Body of pancreas (tissue), 4 donors: ENCODE results near the gene GTF2E1. TPM values are rescaled to one million over a fixed set of nuclear protein-coding genes. Genes with fewer than 3 reads are reported as not detected.

ENCODE experiments used
- ATAC-seq: fragments of 150-250 bp; one replicate; pipeline ENCODE4 v1.9.1; 2016
- DNase-seq, 4 donors: peaks; one replicate each; pipeline ENCODE4 v3.0.0-alpha.2; 2019
- H3K27ac ChIP-seq, 4 donors: fragments of 200-600 bp; sonication (generic); 1 replicate in 3 of 4; 2 replicates in 1 of 4; pipeline versions ENCODE4 v1.5.1 to v1.6.1; 2016 to 2019; ENCODE audit warnings: mild to moderate bottlenecking in 1 of 4, mixed read lengths in 1 of 4, moderate library complexity in 1 of 4
- H3K27me3 ChIP-seq, 2 donors: fragments of 200-600 bp; sonication (generic); one replicate each; pipeline ENCODE4 v1.6.0; 2016; ENCODE audit warnings: mild to moderate bottlenecking in 1 of 2
- H3K36me3 ChIP-seq, 2 donors: fragments of 200-600 bp; sonication (generic); replicated peaks in 1 of 2; 2 replicates each; pipeline ENCODE4 v1.5.1; 2016; ENCODE audit warnings: low read depth in 2 of 2; ENCODE audit not compliant: insufficient read depth in 1 of 2
- H3K4me1 ChIP-seq: fragments of 200-600 bp; sonication (generic); one replicate; pipeline ENCODE4 v1.6.0; 2016
- H3K4me3 ChIP-seq, 2 donors: fragments of 200-600 bp; sonication (generic); 1 replicate in 1 of 2; 2 replicates in 1 of 2; pipeline ENCODE4 v1.5.1; 2016 to 2019
- H3K9me3 ChIP-seq, 3 donors: fragments of 200-600 bp; sonication (generic); 1 replicate in 2 of 3; 2 replicates in 1 of 3; pipeline ENCODE4 v1.5.1; 2016
- POLR2A ChIP-seq, 3 donors: fragments of 450-650 bp; IDR thresholded peaks; one replicate each; pipeline ENCODE4 v1.6.1; 2016; ENCODE audit warnings: antibody characterized with exemption in 3 of 3, mild to moderate bottlenecking in 2 of 3
- WGBS, 2 donors: methylation state at CpG; one replicate each; pipeline ENCODE4 v1.1.5; 2017; 5-methylcytosine and 5-hydroxymethylcytosine counted together
- intact Hi-C: fragments of 100-400 bp; cut with DNase I; formaldehyde crosslinking; loops from one replicate; pipeline ENCODE4 v1.15.1; 2023
- total RNA-seq, 2 donors: library from RNA; depleted of rRNA; stranded (reverse); fragments of >200 nt; gene quantifications; one replicate each; pipeline ENCODE4 v1.1.0, GENCODE V29; 2016
- TF ChIP-seq, protein P1 (sequence below), 7 experiments: fragments of 450-650 bp in 4 of 7; fragments of 200-600 bp in 3 of 7; sonication (generic) in 3 of 7; IDR thresholded peaks; one replicate each; pipeline ENCODE4 v1.5.1; 2016 to 2019; ENCODE audit warnings: antibody characterized with exemption in 7 of 7

Gene GTF2E1
- total RNA-seq, 2 donors from 2014 or later: 3.6 to 5.9 TPM

DNA sequence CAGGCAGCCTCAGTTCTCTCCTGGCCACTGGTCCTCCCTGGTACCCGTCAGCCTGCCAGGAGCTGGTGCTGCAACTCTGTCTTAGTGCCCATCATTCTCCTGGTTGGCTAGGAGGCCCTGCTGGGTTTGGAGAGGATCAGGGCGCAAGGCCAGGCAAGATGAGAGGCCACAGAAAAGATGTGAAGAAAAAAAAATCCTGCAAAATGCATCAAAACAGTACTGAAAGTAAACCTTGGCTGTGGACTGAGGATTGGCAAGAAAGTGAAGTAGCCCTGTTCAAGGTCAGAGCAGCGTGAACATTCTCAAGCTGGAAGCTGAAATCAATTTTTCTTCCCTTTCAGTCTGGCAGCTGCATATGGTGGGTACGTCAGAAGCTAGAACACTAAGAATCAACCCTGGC, 74.2 kb downstream of the GTF2E1 start:
- no peaks in the 10 kb centered on the region for H3K36me3 ChIP-seq
- TF ChIP-seq POLR2A (IDR thresholded peaks at IDR 0.05): no peak
- WGBS, 2 donors: 30 to 35% methylated on average over 4 of the region's 4 CpGs
- no peaks in the 10 kb centered on the region for H3K9me3 ChIP-seq
- peak; percentile 12 to 64 (median 37) for DNase-seq
- no peaks in the 10 kb centered on the region for H3K27me3 ChIP-seq
- intact Hi-C loops: no loop called here
- peak overlapping the region in 1 of 4 donors; percentile 46 for H3K27ac ChIP-seq
- H3K4me1 ChIP-seq: peaks cover 6% of the 10 kb centered on the region
- no peak overlapping the region for H3K4me3 ChIP-seq
- peak; percentile 67 for ATAC-seq

DNA sequence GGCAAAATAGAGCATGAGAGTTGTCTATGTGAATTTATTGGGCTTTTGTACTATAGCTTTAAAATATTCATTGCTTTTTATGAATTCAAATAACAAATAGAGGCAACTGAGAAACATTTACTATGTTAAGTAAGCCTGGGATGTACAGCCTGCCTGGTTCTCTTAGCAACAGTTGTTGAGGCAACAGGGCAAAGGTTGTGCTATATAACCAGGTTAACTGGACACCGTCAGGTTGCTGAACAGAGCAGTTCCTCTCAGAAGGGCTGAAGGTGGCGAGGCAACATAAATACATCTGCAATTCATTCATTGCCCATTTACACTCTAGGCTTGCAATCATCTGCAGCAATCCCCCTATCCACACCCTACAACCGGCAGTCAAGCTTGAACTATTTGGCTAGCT, 78.2 kb downstream of the GTF2E1 start:
- 82 to 84% methylated on average over 3 of the region's 3 CpGs for WGBS, 2 donors
- no peaks in the 10 kb centered on the region for H3K36me3 ChIP-seq
- no peak overlapping the region for H3K4me3 ChIP-seq
- intact Hi-C loops: no loop called here
- peaks cover 6% of the 10 kb centered on the region for H3K4me1 ChIP-seq
- TF ChIP-seq POLR2A (IDR thresholded peaks at IDR 0.05): no peak
- no peaks in the 10 kb centered on the region for H3K27me3 ChIP-seq
- ATAC-seq: no peak
- no peaks in the 10 kb centered on the region for H3K9me3 ChIP-seq
- DNase-seq: no peak
- no peak overlapping the region for H3K27ac ChIP-seq

DNA sequence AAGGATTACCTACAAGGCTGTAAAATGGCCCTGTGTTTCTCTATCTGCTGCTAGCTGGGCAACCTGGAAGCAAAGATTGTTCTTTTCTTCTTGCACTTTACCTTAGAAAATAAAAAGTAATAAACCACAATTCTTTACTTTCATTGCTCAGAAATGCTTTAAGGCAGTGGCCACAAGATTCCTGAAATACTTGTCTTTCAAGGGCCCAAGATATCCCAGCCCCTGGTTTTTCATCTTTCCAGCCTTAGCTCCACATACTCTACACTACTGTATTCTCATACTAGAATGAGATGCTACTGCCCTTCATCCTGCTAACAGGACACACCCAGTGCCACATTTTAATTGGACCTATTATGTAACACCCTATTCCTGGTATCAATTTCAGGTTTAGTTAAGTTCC, 78.9 kb downstream of the GTF2E1 start:
- no peaks in the 10 kb centered on the region for H3K9me3 ChIP-seq
- TF ChIP-seq POLR2A (IDR thresholded peaks at IDR 0.05): no peak
- TF ChIP-seq, protein P1, sequence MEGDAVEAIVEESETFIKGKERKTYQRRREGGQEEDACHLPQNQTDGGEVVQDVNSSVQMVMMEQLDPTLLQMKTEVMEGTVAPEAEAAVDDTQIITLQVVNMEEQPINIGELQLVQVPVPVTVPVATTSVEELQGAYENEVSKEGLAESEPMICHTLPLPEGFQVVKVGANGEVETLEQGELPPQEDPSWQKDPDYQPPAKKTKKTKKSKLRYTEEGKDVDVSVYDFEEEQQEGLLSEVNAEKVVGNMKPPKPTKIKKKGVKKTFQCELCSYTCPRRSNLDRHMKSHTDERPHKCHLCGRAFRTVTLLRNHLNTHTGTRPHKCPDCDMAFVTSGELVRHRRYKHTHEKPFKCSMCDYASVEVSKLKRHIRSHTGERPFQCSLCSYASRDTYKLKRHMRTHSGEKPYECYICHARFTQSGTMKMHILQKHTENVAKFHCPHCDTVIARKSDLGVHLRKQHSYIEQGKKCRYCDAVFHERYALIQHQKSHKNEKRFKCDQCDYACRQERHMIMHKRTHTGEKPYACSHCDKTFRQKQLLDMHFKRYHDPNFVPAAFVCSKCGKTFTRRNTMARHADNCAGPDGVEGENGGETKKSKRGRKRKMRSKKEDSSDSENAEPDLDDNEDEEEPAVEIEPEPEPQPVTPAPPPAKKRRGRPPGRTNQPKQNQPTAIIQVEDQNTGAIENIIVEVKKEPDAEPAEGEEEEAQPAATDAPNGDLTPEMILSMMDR (IDR thresholded peaks at IDR 0.05): no peak
- no peak for DNase-seq
- peaks cover 6% of the 10 kb centered on the region for H3K4me1 ChIP-seq
- H3K4me3 ChIP-seq: no peak overlapping the region
- intact Hi-C loops: no loop called here
- no peak for ATAC-seq
- H3K36me3 ChIP-seq: no peaks in the 10 kb centered on the region
- H3K27ac ChIP-seq: no peak overlapping the region
- no peaks in the 10 kb centered on the region for H3K27me3 ChIP-seq

DNA sequence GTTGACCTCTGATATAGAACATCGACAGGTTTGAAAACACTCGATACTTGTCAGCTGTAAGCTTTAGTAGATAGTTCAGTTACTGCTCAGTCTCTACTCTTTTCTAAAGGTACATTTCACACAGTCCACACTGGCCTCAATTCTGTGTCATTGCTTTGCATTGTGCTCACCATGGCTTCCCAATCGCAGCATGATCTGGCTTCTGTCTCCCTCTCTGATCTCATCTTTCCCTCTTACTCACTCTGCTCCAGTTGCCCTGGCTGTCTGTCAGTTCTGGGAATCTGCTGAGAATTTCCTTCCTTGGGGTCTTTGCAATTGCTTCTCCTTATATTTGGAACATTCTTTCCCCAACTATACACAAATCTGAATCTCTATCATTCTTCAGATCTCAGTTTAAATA, 80.6 kb downstream of the GTF2E1 start:
- Histone ChIP-seq H3K4me1 (no peaks in the 10 kb centered on the region), H3K27ac (no peak overlapping the region), H3K27me3 (no peaks in the 10 kb centered on the region), H3K4me3 (no peak overlapping the region), H3K9me3 (no peaks in the 10 kb centered on the region), H3K36me3 (no peaks in the 10 kb centered on the region)
- TF ChIP-seq, protein P1 (IDR thresholded peaks at IDR 0.05): no peak
- TF ChIP-seq POLR2A (IDR thresholded peaks at IDR 0.05): no peak
- intact Hi-C loops: no loop called here
- 57 to 68% methylated on average over 3 of the region's 3 CpGs for WGBS, 2 donors
- ATAC-seq (no peak), DNase-seq (no peak)

DNA sequence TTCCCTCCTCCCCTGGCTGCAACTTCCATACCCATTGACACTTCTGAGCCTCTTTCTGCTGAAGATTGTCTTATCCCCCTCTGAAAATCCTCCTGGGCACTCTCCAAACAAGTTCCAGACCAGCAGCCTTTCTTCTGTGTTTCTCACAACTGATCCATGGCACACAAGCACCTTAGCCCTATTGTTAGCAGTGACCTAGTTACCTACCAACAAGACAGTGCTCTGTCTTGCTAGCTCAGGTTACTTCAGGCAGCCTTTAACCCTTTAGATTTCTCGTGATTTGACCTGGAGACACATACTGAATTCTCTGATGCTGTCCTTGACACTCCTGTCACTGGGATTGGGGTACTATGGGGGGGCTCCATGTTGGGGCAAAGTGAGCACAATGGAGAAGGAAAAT, 82.1 kb downstream of the GTF2E1 start:
- intact Hi-C loops: no loop called here
- Histone ChIP-seq H3K36me3 (no peaks in the 10 kb centered on the region), H3K4me1 (no peaks in the 10 kb centered on the region), H3K27me3 (no peaks in the 10 kb centered on the region), H3K9me3 (no peaks in the 10 kb centered on the region), H3K4me3 (no peak overlapping the region), H3K27ac (no peak overlapping the region)
- DNase-seq (no peak), ATAC-seq (no peak)
- TF ChIP-seq, protein P1 (IDR thresholded peaks at IDR 0.05): no peak
- WGBS, 2 donors: 41 to 50% methylated on average over 1 of the region's 1 CpG

DNA sequence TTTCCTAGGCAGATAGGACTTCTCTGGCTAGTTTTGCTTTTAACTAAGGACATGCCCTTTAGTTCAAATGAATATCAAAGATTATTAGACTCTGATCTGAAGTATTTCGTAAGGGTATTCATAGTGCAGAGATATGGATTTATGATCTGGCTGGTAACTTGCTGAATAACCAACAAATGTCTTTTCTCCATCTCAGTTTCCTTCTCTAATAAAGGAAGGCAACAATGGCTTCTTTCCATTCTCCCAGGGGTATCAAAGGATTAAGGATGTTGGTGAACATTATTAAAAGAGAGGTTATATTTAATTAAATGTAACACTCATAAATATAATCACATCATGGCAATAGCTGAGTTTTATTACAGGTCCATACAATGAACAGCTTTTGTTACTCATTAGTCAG, 86.3 kb downstream of the GTF2E1 start:
- Histone ChIP-seq H3K27me3 (no peaks in the 10 kb centered on the region), H3K36me3 (no peaks in the 10 kb centered on the region), H3K27ac (no peak overlapping the region), H3K9me3 (no peaks in the 10 kb centered on the region), H3K4me1 (no peaks in the 10 kb centered on the region), H3K4me3 (no peak overlapping the region)
- intact Hi-C loops: no loop called here
- ATAC-seq (no peak), DNase-seq (no peak)
- TF ChIP-seq, protein P1 (IDR thresholded peaks at IDR 0.05): no peak
- TF ChIP-seq POLR2A (IDR thresholded peaks at IDR 0.05): no peak
- 50 to 54% methylated on average over 1 of the region's 1 CpG for WGBS, 2 donors
